ENCODE results near the gene POLR3K.

The POLR3K gene

DNA sequence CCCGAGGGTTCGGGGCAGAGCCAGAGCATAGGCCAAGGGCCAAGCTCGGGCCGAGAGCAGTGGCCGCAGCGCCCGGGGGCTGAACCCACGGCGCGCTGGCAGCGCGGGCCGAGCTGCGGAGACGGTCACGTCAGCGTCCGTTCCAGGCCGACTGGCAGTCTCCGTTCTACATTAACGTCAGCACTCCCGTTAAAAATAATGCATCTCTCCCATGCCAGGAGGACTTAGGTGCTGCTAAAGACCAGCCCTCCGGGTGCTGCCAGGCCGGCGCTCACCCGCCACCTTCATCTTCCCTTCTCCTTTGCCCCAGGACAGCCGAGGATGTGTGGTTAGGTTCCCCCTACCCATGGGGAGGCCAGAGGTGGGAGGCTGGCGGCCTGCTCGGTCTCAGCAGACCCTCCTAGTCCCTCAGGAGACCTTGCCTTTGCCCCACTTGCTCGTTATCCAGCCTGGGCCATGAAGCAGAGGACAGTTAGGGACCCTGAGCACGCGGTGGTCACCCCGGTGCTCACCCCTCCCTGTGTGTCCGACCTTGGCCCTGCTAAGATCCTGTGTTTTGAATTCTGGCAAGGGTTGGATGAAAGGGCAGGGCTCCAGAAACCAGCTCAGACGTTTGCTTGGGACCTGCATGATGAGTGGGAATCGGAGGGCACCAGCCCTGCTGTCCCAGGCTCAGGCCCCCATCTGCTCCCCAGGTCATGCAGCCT is 25.2 kb upstream of the POLR3K start:
- DNase-seq (ENCODE audit: low spot score), result peak; percentile 47

DNA sequence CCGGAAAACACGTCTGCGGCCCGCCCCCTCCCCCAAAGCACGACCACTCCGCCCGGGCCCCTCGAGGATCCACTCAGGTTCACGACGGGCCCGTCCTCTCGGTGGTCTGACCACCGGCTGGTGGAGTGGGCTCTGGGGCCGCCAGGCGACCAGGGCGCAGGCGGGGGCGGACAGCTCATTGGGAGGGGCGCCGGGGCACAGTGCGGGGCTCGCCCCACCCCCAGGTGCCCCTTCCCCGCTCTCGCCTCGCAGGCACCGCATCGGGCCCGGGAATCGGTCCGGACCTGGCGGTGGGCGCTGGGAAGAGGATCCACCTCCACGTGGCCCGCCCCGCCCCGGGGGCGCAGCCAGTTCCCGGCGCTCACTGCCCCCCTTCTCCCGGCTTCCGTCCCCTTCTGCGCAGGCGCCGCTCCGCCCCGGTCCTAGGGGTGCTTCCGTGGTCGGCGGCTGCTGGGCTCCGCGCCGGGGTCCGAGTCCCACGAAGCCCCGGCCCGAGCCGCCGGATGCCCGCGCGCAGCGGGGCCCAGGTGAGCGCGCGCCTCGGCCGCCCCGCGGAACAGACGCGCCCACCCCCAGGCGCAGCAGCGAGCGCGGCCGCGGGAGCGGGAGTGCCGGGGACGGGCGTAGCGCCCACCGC is 24.5 kb upstream of the POLR3K start, which contains the start of gene MPG:
TSS of gene MPG (plus strand) at position 419 of the 637 bp plus-strand sequence. CDS start at position 504, 85 bp downstream.
- peak; percentile 98 for DNase-seq (ENCODE audit: low spot score)

GRCh38 chr16:77273-77806 is 23.9 kb upstream of the POLR3K start:
- peak; percentile 55 for DNase-seq (ENCODE audit: low spot score)

- DNase-seq (ENCODE audit: low spot score), result peak; percentile 80
Observed at GRCh38 chr16:76535-77272, 23.3 kb upstream of the POLR3K start.

DNA sequence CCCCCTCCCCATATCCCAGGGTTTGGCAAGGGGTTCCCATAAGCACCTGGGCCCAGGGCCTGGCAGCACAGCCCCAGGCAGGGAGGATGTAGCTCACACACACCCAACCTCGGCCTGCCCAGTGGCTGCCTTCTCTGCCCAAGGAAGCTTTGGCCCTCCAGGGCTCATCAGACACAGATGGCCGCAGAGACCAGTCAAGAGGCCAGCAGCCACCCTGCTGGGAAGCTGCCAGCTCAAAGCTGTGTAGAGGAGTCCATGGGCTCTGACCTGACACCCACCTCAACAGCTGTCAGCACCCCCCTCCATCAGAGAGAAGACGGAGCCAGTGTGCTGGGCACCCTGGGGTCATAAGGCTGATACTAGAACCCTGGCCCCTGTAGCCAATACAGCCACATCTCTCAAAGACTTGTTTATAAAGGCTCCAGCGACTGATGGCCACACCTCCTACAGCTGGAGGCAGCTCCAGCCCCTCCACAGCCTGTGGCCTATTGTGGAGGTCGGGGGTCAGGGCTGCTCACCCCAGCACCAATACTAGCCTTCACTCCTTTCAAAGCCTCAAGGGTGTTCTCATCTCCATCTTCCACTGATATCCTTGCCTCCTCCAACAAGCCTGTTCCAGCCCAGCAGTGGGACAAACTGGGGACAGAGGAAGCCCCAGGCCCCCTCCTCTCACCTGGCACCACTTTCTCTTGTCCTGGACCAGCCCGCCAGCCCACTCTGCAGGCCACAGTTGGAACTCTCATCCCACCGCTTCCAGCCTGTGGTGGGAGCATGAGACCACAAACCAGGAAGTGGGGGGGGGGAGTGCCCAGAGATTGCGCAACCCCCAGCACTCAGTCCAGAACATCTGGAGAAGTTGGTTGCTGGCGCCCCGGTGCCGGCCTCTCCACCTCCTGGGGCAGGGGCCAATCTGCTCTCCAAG is 22.4 kb upstream of the POLR3K start:
- DNase-seq (ENCODE audit: low spot score), result peak; percentile 89

- no peak for DNase-seq (ENCODE audit: low spot score)
Observed at GRCh38 chr16:74747-75334, 21.4 kb upstream of the POLR3K start.

DNA sequence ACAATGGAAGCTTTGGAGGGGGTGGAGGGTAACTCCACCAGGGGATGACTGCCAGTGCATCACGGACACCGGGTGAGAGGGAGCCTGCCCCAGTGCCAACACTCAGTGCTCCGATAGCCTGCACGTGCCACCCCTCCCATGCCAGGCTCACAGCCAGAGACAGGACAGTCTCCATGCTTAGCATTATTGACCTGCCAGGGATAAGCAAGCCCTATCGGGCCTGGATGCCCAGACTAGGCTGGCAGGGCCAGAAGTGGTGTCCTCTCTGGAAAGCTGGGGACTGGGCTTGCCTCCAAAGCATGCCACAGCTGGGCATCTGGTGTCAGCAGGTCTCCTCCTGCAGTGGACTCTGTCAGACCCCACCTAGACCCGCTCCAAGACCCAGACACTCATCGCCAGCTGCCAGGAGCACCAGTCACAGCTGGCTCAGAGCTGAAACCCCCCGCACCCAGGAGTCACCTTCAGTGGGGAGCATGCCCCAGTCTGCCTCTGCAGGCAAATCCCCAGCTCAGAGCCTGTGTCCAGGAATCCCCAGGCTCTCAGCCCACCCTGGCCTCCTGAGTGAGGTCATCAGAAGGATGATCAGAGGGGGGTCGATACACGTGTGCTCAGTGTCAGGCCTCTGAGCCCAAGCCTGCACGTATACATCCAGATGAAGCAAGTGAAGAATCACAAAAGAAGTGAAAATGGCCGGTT is 20.8 kb upstream of the POLR3K start:
- no peak for DNase-seq (ENCODE audit: low spot score)

DNA sequence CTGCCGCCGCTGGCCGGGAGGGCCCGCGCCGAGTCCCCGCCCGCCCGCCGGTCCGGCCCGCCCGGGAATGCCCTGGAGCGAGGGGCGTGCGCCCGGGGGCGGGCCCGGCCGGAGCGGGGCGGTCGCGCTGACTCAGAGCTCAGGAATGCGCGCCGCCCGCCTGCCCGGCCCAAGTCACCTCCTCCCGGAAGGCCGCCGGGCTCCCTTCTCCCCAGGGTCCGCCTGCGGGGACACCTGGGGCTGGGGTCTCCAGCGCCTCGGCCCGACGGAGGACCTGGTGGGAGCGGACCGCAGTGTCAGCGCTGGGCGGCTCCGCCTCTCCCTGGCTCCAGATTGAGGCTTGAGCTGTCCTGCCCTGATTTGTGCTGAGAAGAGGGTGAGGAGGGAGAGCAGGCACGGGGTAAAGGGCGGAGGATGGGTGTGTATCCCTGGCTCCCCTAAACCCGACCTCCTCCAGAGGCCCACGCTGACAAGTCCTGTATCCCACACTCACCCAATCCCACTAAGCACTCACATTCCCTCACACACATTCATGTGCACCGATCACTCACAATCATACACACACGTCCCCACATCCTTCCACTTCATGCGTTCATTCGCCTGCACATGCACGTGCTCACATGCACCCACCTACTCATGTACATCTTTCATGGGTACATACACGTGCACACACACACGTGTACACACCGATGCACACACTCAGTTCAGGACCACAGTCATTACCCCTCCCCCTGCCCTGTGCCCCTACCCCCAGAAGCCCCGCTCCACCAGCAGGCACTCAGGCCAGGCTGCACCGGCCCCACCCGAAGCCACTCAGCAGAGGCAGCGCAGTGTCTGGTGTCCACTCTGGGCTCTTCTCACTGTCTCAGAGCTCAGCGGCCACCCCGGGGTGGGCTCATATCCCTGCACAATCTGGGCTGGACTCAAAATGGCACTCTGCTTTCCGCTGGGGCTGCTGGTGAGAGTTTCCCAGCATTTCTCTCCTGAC is 19.4 kb upstream of the POLR3K start, which contains the start of gene RHBDF1:
TSS of gene RHBDF1 (minus strand) at position 71 of the 988 bp plus-strand sequence. CDS start 7,616 bp downstream, outside the sequence.
- DNase-seq (ENCODE audit: low spot score), result peak; percentile 86

- DNase-seq (ENCODE audit: low spot score), result peak; percentile 84
Observed at GRCh38 chr16:71540-72401, 18.4 kb upstream of the POLR3K start.

DNA sequence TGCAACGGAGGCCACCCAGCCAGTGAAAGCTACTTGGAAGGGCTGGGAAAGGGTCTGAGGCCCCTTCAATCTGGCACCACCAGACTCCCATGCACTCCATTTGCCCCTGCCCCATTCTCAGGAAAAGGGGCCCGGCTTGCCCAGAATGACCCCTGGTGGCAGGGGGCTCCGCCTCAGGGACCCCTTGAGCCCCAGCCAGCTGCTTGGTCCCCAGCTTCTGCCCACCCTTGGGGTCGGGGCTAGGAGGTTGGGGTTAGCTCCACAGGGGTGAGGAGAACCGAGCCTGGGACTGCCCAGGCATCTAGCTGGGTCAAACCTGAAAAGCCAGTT is 17.8 kb upstream of the POLR3K start:
- no peak for DNase-seq (ENCODE audit: low spot score)

- DNase-seq (ENCODE audit: low spot score), result no peak
Observed at GRCh38 chr16:69181-69580, 15.8 kb upstream of the POLR3K start.

- DNase-seq (ENCODE audit: low spot score), result peak; percentile 66
Observed at GRCh38 chr16:67884-68789, 14.7 kb upstream of the POLR3K start.

DNA sequence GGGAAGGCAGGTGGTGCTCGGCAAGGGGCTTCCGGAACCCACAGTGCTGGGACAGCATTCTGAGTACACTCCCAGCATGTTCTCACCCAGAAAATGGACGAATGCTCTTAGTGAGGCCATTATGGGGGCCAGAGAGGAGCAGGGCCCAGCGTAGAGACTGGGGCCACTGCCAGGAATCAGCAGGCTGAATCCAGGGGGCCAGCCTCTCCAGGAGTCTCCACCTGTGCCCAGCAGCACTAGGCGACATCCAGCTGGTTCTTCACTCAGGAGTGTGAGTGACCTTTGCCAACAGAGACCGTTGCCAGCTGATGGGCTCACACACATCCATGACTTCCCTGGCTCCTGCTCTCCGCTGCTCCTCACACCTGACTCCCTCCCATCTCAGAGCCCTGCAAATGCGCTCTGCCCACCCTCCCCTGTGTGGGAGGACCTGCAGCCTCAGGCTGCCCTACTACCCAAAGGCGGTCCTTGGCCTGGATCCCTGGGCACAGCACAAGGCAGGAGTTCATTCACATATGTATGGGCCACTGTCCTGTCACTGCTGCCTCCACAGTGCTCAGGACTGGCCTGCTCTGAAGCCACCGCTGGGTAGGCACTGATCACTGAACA is 13.9 kb upstream of the POLR3K start:
- DNase-seq (ENCODE audit: low spot score), result no peak

DNA sequence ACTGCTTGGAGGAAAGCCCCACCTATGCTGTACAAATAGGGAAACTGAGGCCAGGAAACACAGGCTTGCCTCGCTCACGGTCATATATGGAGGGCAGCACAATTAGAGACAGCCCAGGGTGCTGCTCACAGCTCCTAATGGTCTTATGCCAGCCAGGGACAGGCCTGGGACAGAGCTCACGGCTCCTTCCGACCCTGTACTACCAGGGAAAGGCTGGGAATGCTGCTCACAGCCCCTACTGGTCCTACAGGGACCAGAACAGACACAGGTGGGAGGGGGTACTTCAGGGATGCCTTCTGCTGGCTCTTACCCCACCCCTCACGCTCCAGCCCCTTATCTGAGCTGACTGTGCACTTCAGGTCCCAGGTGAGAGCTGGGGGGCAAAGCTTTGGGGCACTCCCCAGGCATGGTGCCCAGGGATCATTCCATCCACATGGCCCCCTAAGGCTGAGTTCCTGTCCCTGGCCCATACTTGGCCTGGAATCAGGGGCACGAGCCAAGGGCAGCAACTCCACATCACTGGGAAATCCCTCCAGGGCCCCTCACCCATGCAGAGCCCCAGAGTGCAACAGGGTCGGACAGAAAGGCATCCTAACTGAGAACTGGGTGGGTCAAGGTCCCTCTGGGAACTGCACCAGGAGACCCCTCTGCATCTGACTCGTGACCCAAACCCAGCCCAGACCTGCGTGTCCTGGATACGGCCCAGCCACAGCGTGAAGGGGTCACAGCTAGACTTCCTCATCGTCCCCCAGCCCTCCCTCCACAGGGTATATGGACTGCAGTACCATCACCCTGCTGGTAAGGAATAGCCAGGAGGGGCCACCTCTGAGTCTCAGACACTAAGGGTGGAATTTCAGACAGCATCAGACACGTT is 13.1 kb upstream of the POLR3K start:
- no peak for DNase-seq (ENCODE audit: low spot score)

GRCh38 chr16:65745-66144 is 12.3 kb upstream of the POLR3K start:
- DNase-seq (ENCODE audit: low spot score), result peak; percentile 85

GRCh38 chr16:64914-65255 is 11.5 kb upstream of the POLR3K start:
- DNase-seq (ENCODE audit: low spot score), result no peak

Data from AG08395 (cell line).